Measurements from ENCODE around the gene ERICH6B.
A peak's percentile ranks its signal among the peaks of the same experiment; 100 is the strongest.

ERICH6B gene

GRCh38 chr13:45602183-45603170 is 13.1 kb downstream of the ERICH6B start:
- DNase-seq (ENCODE audit: low spot score), result peak; percentile 27

GRCh38 chr13:45601680-45602079 is 13.9 kb downstream of the ERICH6B start:
- DNase-seq (ENCODE audit: low spot score), result no peak

- DNase-seq (ENCODE audit: low spot score), result no peak
Observed at GRCh38 chr13:45598597-45598996, 16.9 kb downstream of the ERICH6B start.

- DNase-seq (ENCODE audit: low spot score), result no peak
Observed at GRCh38 chr13:45596800-45597475, 18.6 kb downstream of the ERICH6B start.

GRCh38 chr13:45595965-45596364 is 19.6 kb downstream of the ERICH6B start:
- no peak for DNase-seq (ENCODE audit: low spot score)

GRCh38 chr13:45594764-45595163 is 20.8 kb downstream of the ERICH6B start:
- no peak for DNase-seq (ENCODE audit: low spot score)

GRCh38 chr13:45594227-45594626 is 21.3 kb downstream of the ERICH6B start:
- no peak for DNase-seq (ENCODE audit: low spot score)

GRCh38 chr13:45592758-45593157 is 22.8 kb downstream of the ERICH6B start:
- DNase-seq (ENCODE audit: low spot score), result no peak

GRCh38 chr13:45590066-45590465 is 25.5 kb downstream of the ERICH6B start:
- DNase-seq (ENCODE audit: low spot score), result no peak

GRCh38 chr13:45587897-45588296 is 27.6 kb downstream of the ERICH6B start:
- no peak for DNase-seq (ENCODE audit: low spot score)

GRCh38 chr13:45584816-45585215 is 30.7 kb downstream of the ERICH6B start:
- no peak for DNase-seq (ENCODE audit: low spot score)

- no peak for DNase-seq (ENCODE audit: low spot score)
Observed at GRCh38 chr13:45582408-45583076, 33.0 kb downstream of the ERICH6B start.

- no peak for DNase-seq (ENCODE audit: low spot score)
Observed at GRCh38 chr13:45576466-45576865, 39.1 kb downstream of the ERICH6B start.

GRCh38 chr13:45575830-45576180 is 39.7 kb downstream of the ERICH6B start:
- DNase-seq (ENCODE audit: low spot score), result no peak

- DNase-seq (ENCODE audit: low spot score), result no peak
Observed at GRCh38 chr13:45575146-45575829, 40.3 kb downstream of the ERICH6B start.

- DNase-seq (ENCODE audit: low spot score), result no peak
Observed at GRCh38 chr13:45565331-45565730, 50.2 kb downstream of the ERICH6B start.

GRCh38 chr13:45564133-45564776 is 51.3 kb downstream of the ERICH6B start:
- DNase-seq (ENCODE audit: low spot score), result no peak

GRCh38 chr13:45554604-45555109 is 60.9 kb downstream of the ERICH6B start:
- DNase-seq (ENCODE audit: low spot score), result no peak

GRCh38 chr13:45548281-45548680 is 67.3 kb downstream of the ERICH6B start:
- DNase-seq (ENCODE audit: low spot score), result no peak

- no peak for DNase-seq (ENCODE audit: low spot score)
Observed at GRCh38 chr13:45546410-45546765, 69.2 kb downstream of the ERICH6B start.

Data from SK-N-DZ (cell line).